ENCODE results near the gene PSMB4.

DNA sequence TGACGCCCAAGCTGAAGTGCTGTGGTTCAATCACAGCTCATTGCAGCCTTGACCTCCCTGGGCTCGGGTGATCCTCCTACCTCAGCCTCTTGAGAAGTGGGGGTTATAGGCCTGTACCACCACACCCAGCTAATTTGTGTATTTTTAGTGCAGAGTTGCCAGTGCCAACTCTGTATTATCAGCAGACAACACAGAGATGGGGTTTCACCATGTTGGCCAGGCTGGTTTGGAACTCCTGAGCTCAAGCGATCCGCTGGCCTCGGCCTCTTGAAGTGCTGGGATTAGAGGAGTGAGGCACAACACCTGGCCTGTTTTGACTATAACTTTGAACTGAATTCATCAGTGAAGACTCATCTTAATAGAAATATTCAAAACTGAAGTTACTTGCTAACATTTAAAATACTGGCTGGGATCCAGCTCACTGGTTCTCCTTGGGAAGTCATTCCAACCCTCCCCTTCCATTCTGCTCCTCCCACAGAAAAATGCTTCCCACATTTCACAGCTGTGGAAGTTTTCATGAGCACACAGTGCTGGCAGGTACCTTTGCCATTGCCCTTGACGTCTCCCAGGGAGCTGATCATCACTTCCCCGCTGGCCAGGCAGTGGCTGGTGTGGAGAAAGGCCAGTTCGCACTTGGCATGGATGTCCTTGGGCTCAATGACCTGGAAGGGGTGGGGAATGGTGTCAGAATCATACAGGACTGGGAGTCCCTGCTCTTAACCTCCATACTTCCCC lies 31.5 kb upstream of the PSMB4 start:
- TF ChIP-seq, protein P1, sequence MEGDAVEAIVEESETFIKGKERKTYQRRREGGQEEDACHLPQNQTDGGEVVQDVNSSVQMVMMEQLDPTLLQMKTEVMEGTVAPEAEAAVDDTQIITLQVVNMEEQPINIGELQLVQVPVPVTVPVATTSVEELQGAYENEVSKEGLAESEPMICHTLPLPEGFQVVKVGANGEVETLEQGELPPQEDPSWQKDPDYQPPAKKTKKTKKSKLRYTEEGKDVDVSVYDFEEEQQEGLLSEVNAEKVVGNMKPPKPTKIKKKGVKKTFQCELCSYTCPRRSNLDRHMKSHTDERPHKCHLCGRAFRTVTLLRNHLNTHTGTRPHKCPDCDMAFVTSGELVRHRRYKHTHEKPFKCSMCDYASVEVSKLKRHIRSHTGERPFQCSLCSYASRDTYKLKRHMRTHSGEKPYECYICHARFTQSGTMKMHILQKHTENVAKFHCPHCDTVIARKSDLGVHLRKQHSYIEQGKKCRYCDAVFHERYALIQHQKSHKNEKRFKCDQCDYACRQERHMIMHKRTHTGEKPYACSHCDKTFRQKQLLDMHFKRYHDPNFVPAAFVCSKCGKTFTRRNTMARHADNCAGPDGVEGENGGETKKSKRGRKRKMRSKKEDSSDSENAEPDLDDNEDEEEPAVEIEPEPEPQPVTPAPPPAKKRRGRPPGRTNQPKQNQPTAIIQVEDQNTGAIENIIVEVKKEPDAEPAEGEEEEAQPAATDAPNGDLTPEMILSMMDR (IDR thresholded peaks at IDR 0.05): no peak
- TF ChIP-seq POLR2A (IDR thresholded peaks at IDR 0.05) (no peak), EP300 (IDR thresholded peaks at IDR 0.05) (no peak)
